ENCODE measurements around the gene WT1.

WT1 gene

GRCh38 chr11:32418836-32419235, 16.5 kb downstream of the WT1 start:
- Mint-ChIP-seq H3K27ac (no peak overlapping the region), H3K9me3 (no peaks in the 10 kb centered on the region), H3K4me3 (no peak overlapping the region), H3K36me3 (no peaks in the 10 kb centered on the region), H3K27me3 (peaks cover 14% of the 10 kb centered on the region), H3K4me1 (peaks cover 11% of the 10 kb centered on the region)

- Mint-ChIP-seq H3K27ac (no peak overlapping the region), H3K4me1 (peaks cover 11% of the 10 kb centered on the region), H3K4me3 (no peak overlapping the region), H3K36me3 (no peaks in the 10 kb centered on the region), H3K27me3 (peaks cover 16% of the 10 kb centered on the region), H3K9me3 (no peaks in the 10 kb centered on the region)
These were observed 17.5 kb downstream of the WT1 start for GRCh38 chr11:32417806-32418205.

- Mint-ChIP-seq H3K36me3 (no peaks in the 10 kb centered on the region), H3K4me1 (peaks cover 7% of the 10 kb centered on the region), H3K27ac (no peak overlapping the region), H3K4me3 (no peak overlapping the region), H3K9me3 (no peaks in the 10 kb centered on the region), H3K27me3 (peaks cover 11% of the 10 kb centered on the region)
These were observed 19.0 kb downstream of the WT1 start for GRCh38 chr11:32416301-32416700.

- Mint-ChIP-seq H3K4me3 (no peak overlapping the region), H3K36me3 (no peaks in the 10 kb centered on the region), H3K27me3 (peaks cover 11% of the 10 kb centered on the region)
These were observed 20.4 kb downstream of the WT1 start for GRCh38 chr11:32414925-32415324.

GRCh38 chr11:32411942-32412615, 23.3 kb downstream of the WT1 start:
- Mint-ChIP-seq H3K27me3 (peaks cover 10% of the 10 kb centered on the region), H3K36me3 (no peaks in the 10 kb centered on the region), H3K9me3 (no peaks in the 10 kb centered on the region), H3K4me1 (no peaks in the 10 kb centered on the region), H3K27ac (no peak overlapping the region), H3K4me3 (no peak overlapping the region)

More at GRCh38 chr11:32414925-32415324, 20.4 kb downstream of the WT1 start:
- no peaks in the 10 kb centered on the region for H3K9me3 Mint-ChIP-seq
- no peak overlapping the region for H3K27ac Mint-ChIP-seq
- no peaks in the 10 kb centered on the region for H3K4me1 Mint-ChIP-seq

- Mint-ChIP-seq H3K4me1 (no peaks in the 10 kb centered on the region), H3K4me3 (no peak overlapping the region), H3K27me3 (peaks cover 6% of the 10 kb centered on the region), H3K27ac (no peak overlapping the region), H3K36me3 (no peaks in the 10 kb centered on the region), H3K9me3 (peaks cover 5% of the 10 kb centered on the region)
These were observed 29.7 kb downstream of the WT1 start for GRCh38 chr11:32405592-32405991.

- no peak overlapping the region for H3K27ac Mint-ChIP-seq
- no peaks in the 10 kb centered on the region for H3K4me1 Mint-ChIP-seq
- no peaks in the 10 kb centered on the region for H3K36me3 Mint-ChIP-seq
- H3K9me3 Mint-ChIP-seq: peaks cover 5% of the 10 kb centered on the region
- H3K27me3 Mint-ChIP-seq: peaks cover 9% of the 10 kb centered on the region
- H3K4me3 Mint-ChIP-seq: no peak overlapping the region
These were observed 32.5 kb downstream of the WT1 start for GRCh38 chr11:32402836-32403235.

GRCh38 chr11:32400670-32401369, 34.5 kb downstream of the WT1 start:
- H3K36me3 Mint-ChIP-seq: no peaks in the 10 kb centered on the region
- peaks cover 5% of the 10 kb centered on the region for H3K9me3 Mint-ChIP-seq
- no peak overlapping the region for H3K27ac Mint-ChIP-seq
- peaks cover 8% of the 10 kb centered on the region for H3K27me3 Mint-ChIP-seq
- H3K4me1 Mint-ChIP-seq: no peaks in the 10 kb centered on the region
- no peak overlapping the region for H3K4me3 Mint-ChIP-seq

GRCh38 chr11:32400196-32400595, 35.1 kb downstream of the WT1 start:
- Mint-ChIP-seq H3K9me3 (peaks cover 5% of the 10 kb centered on the region), H3K27ac (no peak overlapping the region), H3K4me3 (no peak overlapping the region), H3K36me3 (no peaks in the 10 kb centered on the region), H3K27me3 (peaks cover 8% of the 10 kb centered on the region), H3K4me1 (no peaks in the 10 kb centered on the region)

- Mint-ChIP-seq H3K36me3 (no peaks in the 10 kb centered on the region), H3K27me3 (peaks cover 5% of the 10 kb centered on the region), H3K4me1 (no peaks in the 10 kb centered on the region), H3K27ac (no peak overlapping the region), H3K9me3 (peaks cover 5% of the 10 kb centered on the region), H3K4me3 (no peak overlapping the region)
These were observed 38.3 kb downstream of the WT1 start for GRCh38 chr11:32396991-32397390.

- peaks cover 5% of the 10 kb centered on the region for H3K27me3 Mint-ChIP-seq
- no peaks in the 10 kb centered on the region for H3K36me3 Mint-ChIP-seq
- H3K4me3 Mint-ChIP-seq: no peak overlapping the region
- peaks cover 5% of the 10 kb centered on the region for H3K9me3 Mint-ChIP-seq
- no peak overlapping the region for H3K27ac Mint-ChIP-seq
- no peaks in the 10 kb centered on the region for H3K4me1 Mint-ChIP-seq
These were observed 39.0 kb downstream of the WT1 start for GRCh38 chr11:32396331-32396730.

GRCh38 chr11:32395127-32395526, 40.2 kb downstream of the WT1 start:
- H3K9me3 Mint-ChIP-seq: no peaks in the 10 kb centered on the region
- H3K4me1 Mint-ChIP-seq: no peaks in the 10 kb centered on the region
- H3K27ac Mint-ChIP-seq: no peak overlapping the region
- H3K27me3 Mint-ChIP-seq: peaks cover 5% of the 10 kb centered on the region
- no peak overlapping the region for H3K4me3 Mint-ChIP-seq
- no peaks in the 10 kb centered on the region for H3K36me3 Mint-ChIP-seq

- Mint-ChIP-seq H3K4me1 (no peaks in the 10 kb centered on the region), H3K27me3 (peaks cover 2% of the 10 kb centered on the region), H3K4me3 (no peak overlapping the region), H3K27ac (no peak overlapping the region), H3K36me3 (no peaks in the 10 kb centered on the region), H3K9me3 (no peaks in the 10 kb centered on the region)
These were observed 42.5 kb downstream of the WT1 start for GRCh38 chr11:32392840-32393239.

- H3K27me3 Mint-ChIP-seq: peaks cover 2% of the 10 kb centered on the region
- H3K4me3 Mint-ChIP-seq: no peak overlapping the region
- H3K36me3 Mint-ChIP-seq: no peaks in the 10 kb centered on the region
- no peaks in the 10 kb centered on the region for H3K4me1 Mint-ChIP-seq
- no peaks in the 10 kb centered on the region for H3K9me3 Mint-ChIP-seq
- H3K27ac Mint-ChIP-seq: no peak overlapping the region
These were observed 43.3 kb downstream of the WT1 start for GRCh38 chr11:32391956-32392553.

GRCh38 chr11:32391479-32391878, 43.9 kb downstream of the WT1 start:
- Mint-ChIP-seq H3K27ac (no peak overlapping the region), H3K9me3 (no peaks in the 10 kb centered on the region), H3K4me3 (no peak overlapping the region), H3K36me3 (no peaks in the 10 kb centered on the region), H3K27me3 (peaks cover 2% of the 10 kb centered on the region), H3K4me1 (no peaks in the 10 kb centered on the region)

GRCh38 chr11:32390712-32391111, 44.6 kb downstream of the WT1 start:
- H3K4me1 Mint-ChIP-seq: no peaks in the 10 kb centered on the region
- no peaks in the 10 kb centered on the region for H3K36me3 Mint-ChIP-seq
- no peak overlapping the region for H3K4me3 Mint-ChIP-seq
- peaks cover 2% of the 10 kb centered on the region for H3K27me3 Mint-ChIP-seq
- no peak overlapping the region for H3K27ac Mint-ChIP-seq
- H3K9me3 Mint-ChIP-seq: no peaks in the 10 kb centered on the region

All from activated naive CD4-positive, alpha-beta T cell treated with anti-CD3 and anti-CD28 coated beads, Interleukin-2, amount 50 U/mL, for 24 hours (primary cell).